ENCODE measurements around the gene CRIM1.

GRCh38 chr2:36351736-36352349 is 3.7 kb upstream of the CRIM1 start:
- TF ChIP-seq CTCF (IDR thresholded peaks at IDR 0.05) (peak; percentile 64 to 71 (median 65)), POLR2A (IDR thresholded peaks at IDR 0.05; ENCODE audit: low read depth) (no peak)
